GM12874 (cell line): ENCODE measurements around the gene GALNT10.

ENCODE experiments used
- TF ChIP-seq, protein P1 (sequence below): IDR thresholded peaks from 2 replicates; pipeline ENCODE4 v1.5.1; 2011; ENCODE audit warnings: low read depth, mild to moderate bottlenecking, control low read depth, low read length, moderate library complexity; ENCODE audit not compliant: insufficient read depth

The GALNT10 gene

DNA sequence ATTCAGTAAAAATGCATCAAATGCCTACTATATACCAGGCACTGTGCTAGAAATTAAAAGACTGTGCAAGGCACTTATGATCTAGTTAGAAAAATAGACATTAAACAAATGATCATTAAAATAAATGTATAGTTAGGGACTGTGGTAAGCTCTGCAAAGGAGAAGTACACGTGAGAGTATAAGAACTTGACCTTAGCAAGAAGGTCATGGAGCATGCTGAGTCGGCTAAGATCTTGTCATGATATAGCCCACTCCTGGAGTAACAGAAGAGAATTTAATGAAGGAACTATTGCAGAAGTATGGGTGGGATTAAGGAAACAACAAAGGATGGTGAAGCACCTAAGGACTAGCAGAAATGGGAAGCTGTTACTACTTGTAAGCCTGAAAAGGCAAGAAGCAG lies 231.8 kb downstream of the GALNT10 start:
- TF ChIP-seq, protein P1, sequence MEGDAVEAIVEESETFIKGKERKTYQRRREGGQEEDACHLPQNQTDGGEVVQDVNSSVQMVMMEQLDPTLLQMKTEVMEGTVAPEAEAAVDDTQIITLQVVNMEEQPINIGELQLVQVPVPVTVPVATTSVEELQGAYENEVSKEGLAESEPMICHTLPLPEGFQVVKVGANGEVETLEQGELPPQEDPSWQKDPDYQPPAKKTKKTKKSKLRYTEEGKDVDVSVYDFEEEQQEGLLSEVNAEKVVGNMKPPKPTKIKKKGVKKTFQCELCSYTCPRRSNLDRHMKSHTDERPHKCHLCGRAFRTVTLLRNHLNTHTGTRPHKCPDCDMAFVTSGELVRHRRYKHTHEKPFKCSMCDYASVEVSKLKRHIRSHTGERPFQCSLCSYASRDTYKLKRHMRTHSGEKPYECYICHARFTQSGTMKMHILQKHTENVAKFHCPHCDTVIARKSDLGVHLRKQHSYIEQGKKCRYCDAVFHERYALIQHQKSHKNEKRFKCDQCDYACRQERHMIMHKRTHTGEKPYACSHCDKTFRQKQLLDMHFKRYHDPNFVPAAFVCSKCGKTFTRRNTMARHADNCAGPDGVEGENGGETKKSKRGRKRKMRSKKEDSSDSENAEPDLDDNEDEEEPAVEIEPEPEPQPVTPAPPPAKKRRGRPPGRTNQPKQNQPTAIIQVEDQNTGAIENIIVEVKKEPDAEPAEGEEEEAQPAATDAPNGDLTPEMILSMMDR, result no peak

- TF ChIP-seq, protein P1, result no peak
Observed at GRCh38 chr5:154428208-154428607, 237.7 kb downstream of the GALNT10 start.

DNA sequence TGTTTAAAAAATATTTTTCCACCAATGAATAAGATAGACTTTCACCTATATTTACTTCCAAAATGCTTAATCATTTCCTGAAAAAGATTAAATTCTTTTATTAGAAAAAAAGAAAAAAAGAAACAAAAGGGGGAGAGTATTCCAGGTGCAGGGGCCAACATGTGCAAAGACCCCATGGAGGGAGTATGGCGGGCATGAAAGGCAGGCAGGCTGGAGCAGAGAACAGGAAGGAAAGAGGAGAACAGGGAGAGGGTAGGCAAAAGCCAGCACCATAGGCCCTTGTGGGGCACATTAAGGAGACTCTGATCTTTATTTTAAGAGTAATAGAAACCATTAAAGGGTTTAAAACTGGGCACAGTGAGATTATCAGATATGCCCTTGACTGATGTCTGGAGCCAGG lies 238.8 kb downstream of the GALNT10 start:
- TF ChIP-seq, protein P1, result no peak

DNA sequence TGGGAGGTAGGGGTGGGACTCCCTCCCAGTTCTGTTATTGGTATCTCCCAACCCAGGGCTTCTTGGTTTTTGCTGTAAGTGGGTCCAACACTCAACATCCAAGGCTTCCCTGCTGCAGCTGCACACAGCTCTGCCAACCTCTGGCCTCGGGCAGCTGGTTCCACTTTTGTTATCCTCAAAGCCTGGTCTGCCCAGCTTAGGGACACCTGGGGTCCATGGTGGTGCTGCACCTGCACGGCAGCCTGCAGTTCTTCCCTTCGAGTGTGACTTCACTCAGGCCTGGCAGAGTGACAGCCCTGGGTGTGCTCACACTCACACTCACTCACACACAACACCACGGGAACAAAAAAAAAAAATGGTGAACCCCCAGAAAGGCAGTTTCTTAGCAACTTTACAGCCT lies 239.9 kb downstream of the GALNT10 start:
- TF ChIP-seq, protein P1, result no peak

DNA sequence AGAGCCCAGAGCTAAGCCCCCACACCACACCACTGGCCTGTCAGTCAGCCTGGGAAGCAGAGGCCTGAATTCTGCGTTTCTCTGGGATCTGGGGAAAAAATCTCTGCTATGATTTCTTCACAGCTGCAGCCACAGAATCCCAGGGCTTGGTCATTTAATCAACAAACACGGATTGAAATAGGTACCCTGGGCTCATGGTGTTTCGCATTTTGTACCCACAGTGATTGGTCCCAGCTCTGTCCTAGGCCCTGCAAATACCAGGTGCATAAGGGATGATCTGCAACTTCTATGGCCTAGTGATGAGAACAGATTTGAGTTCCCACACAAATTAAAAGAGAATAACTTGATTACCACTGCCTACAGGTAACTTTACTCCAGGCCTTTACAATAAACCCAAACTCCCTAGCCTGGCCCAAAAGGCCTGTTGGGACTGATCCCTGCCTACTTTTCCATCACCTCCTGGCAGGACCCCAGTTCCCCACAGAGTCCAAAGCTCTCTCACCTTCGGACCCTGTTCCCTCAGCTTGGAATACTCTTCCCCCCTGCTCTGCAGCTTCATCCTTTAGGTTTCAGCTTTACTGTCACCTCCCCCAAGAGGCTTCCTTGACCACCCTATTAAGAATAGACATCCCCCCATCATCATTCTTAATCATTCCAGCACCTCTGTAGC lies 240.6 kb downstream of the GALNT10 start:
- TF ChIP-seq, protein P1, result no peak

- TF ChIP-seq, protein P1, result no peak
Observed at GRCh38 chr5:154435226-154435625, 244.7 kb downstream of the GALNT10 start.

DNA sequence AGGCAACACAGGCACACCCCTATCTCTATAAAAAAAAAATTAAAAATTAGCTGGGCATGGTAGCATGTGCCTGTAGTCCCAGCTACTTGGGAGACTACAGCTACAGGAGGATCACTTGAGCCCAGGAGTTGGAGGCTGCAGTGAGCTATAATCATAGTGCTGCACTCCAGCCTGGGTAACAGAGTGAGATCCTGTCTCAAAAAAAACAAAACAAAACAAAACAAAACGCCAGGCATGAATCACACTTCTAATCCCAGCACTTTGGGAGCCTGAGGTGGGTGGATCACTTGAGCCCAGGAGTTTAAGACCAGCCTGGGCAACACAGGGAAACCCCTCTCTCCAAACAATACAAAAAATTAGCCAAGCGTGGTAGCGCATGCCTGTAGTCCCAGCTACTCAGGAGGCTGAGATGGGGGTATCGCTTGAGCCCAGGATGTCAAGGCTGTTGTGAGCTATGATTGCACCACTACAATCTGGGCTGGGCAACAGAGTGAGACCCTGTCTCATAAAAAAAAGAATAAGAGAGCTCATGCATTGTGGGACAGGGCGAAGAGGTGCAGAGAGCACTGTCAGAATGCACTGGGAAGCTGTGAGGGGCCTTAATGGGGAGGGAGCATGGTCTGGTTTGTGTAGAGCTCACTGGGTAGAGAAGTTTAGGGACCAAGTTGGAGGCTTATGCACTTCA lies 246.9 kb downstream of the GALNT10 start:
- TF ChIP-seq, protein P1, result no peak
